ENCODE data around the gene DUOXA2.

GRCh38 chr15:45094358-45094730 lies 19.8 kb upstream of the DUOXA2 start:
- TF ChIP-seq CTCF (IDR thresholded peaks at IDR 0.05): no peak
- no peak for TF ChIP-seq POLR2A (IDR thresholded peaks at IDR 0.05)
